Gastroesophageal sphincter (tissue), 3 donors: ENCODE data around the gene MBTPS1.

Experiments
- CTCF ChIP-seq, 4 experiments: fragments of 200-600 bp in 2 of 4; fragments of 450-650 bp in 2 of 4; sonication (generic) in 1 of 4; IDR thresholded peaks; one replicate each; pipeline ENCODE4 v1.5.1; 2017 to 2019; ENCODE audit warnings: antibody characterized with exemption in 4 of 4, mild to moderate bottlenecking in 2 of 4, moderate library complexity in 2 of 4
- EP300 ChIP-seq: sonication (generic); formaldehyde crosslinking; IDR thresholded peaks from one replicate; pipeline ENCODE4 v1.6.1; 2017; ENCODE audit warnings: antibody characterized with exemption, mild to moderate bottlenecking

GRCh38 chr16:84104231-84104630, 12.5 kb downstream of the MBTPS1 start:
- no peak for TF ChIP-seq CTCF (IDR thresholded peaks at IDR 0.05)
- no peak for TF ChIP-seq EP300
